OCI-LY1 (cell line): ENCODE results near the gene ESRP2.
A peak's percentile ranks its signal among the peaks of the same experiment; 100 is the strongest.

Experiments
- H2AFZ ChIP-seq: fragments of 200-600 bp; sonication (generic), shearing (Covaris generic); 2 replicates; pipeline ENCODE4 v1.6.0; 2014; ENCODE audit warnings: antibody characterized with exemption, mild to moderate bottlenecking, low read length
- H3F3A ChIP-seq: fragments of 200-600 bp; sonication (generic), shearing (Covaris generic); 2 replicates; pipeline ENCODE4 v1.6.0; 2014; ENCODE audit warnings: mild to moderate bottlenecking, antibody characterized with exemption, low read length, moderate library complexity; ENCODE audit not compliant: insufficient read depth
- H3K27ac ChIP-seq: fragments of 200-600 bp; sonication (generic); 2 replicates; pipeline ENCODE4 v1.5.1; 2014; ENCODE audit warnings: low read length, mixed run types, mild to moderate bottlenecking, low read depth; ENCODE audit not compliant: poor library complexity, severe bottlenecking
- H3K27me3 ChIP-seq: fragments of 200-600 bp; sonication (generic); 2 replicates; pipeline ENCODE4 v1.6.0; 2014; ENCODE audit warnings: antibody characterized with exemption, mild to moderate bottlenecking, low read length, moderate library complexity; ENCODE audit not compliant: insufficient read depth
- H3K36me3 ChIP-seq: fragments of 200-600 bp; sonication (generic); 2 replicates; pipeline ENCODE4 v1.6.1; 2014; ENCODE audit warnings: mild to moderate bottlenecking, antibody characterized with exemption, low read length, moderate library complexity, mixed read lengths; ENCODE audit not compliant: insufficient read depth
- H3K4me1 ChIP-seq: fragments of 200-600 bp; sonication (generic); 2 replicates; pipeline ENCODE4 v1.5.1; 2014; ENCODE audit warnings: mild to moderate bottlenecking, low read length, moderate library complexity; ENCODE audit not compliant: insufficient read depth, severe bottlenecking
- H3K4me2 ChIP-seq: fragments of 200-600 bp; sonication (generic), shearing (Covaris generic); 2 replicates; pipeline ENCODE4 v1.6.1; 2014; ENCODE audit warnings: low read length
- H3K4me3 ChIP-seq: fragments of 200-600 bp; sonication (generic); 2 replicates; pipeline ENCODE4 v1.5.1; 2014; ENCODE audit warnings: low read length, low read depth, mild to moderate bottlenecking, mixed read lengths; ENCODE audit not compliant: poor library complexity, severe bottlenecking
- H3K79me2 ChIP-seq: fragments of 200-600 bp; shearing (Covaris generic); 2 replicates; pipeline ENCODE4 v1.6.1; 2016; ENCODE audit warnings: mixed run types, low read length, mixed read lengths; ENCODE audit not compliant: insufficient read depth
- H3K9ac ChIP-seq: fragments of 200-600 bp; sonication (generic), shearing (Covaris generic); 2 replicates; pipeline ENCODE4 v1.6.1; 2014; ENCODE audit warnings: mild to moderate bottlenecking, low read length, mixed read lengths
- H3K9me2 ChIP-seq: fragments of 200-600 bp; sonication (generic), shearing (Covaris generic); 2 replicates; pipeline ENCODE4 v1.6.1; 2014; ENCODE audit warnings: low read depth, mild to moderate bottlenecking, low read length, mixed read lengths
- H3K9me3 ChIP-seq: fragments of 200-600 bp; shearing (Covaris generic); 2 replicates; pipeline ENCODE4 v1.6.1; 2014; ENCODE audit warnings: low read length, mixed read lengths
- H4K20me1 ChIP-seq: fragments of 200-600 bp; sonication (generic), shearing (Covaris generic); 2 replicates; pipeline ENCODE4 v1.6.0; 2016; ENCODE audit warnings: mild to moderate bottlenecking, low read length; ENCODE audit not compliant: insufficient read depth
- EZH2 ChIP-seq: fragments of 200-600 bp; sonication (generic), shearing (Covaris generic); IDR thresholded peaks from 2 replicates; pipeline ENCODE4 v1.8.0; 2017; ENCODE audit warnings: borderline replicate concordance, mixed run types, mild to moderate bottlenecking, antibody characterized with exemption, low read length, moderate library complexity, mixed read lengths
- TF ChIP-seq, protein P1 (sequence below): fragments of 200-600 bp; sonication (generic), shearing (Covaris generic); IDR thresholded peaks from 2 replicates; pipeline ENCODE4 v1.5.1; 2017; ENCODE audit warnings: mild to moderate bottlenecking, antibody characterized with exemption, low read length, moderate library complexity, mixed read lengths

ESRP2 gene

DNA sequence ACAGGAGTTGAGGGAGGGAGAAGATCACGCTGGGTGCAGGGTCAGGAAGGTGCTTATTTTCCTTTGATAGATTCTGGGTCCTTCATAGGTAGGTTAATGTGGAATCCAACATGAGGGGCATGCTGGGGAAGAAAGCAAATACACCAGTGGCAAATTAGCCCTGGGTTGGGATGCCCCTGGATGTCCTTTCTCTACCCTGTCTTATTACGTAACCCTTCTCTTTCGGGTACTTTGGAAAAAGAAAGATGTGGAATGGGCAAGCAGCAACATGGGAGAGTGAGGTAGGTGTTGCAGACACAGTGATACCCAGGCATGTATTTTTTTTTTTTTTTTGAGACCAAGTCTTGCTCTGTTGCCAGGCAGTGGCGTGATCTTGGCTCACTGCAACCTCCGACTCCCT is 37.5 kb upstream of the ESRP2 start:
- Histone ChIP-seq H3F3A (peaks cover 6% of the 10 kb centered on the region; the same call in 1 of the 2 replicates), H3K9me2 (no peaks in the 10 kb centered on the region), H3K4me3 (peak overlapping the region; percentile 9), H3K4me2 (peak overlapping the region; percentile 28; the same call in 1 of the 2 replicates), H3K27me3 (no peaks in the 10 kb centered on the region), H2AFZ (no peak overlapping the region), H3K4me1 (peaks cover 71% of the 10 kb centered on the region), H3K36me3 (peaks cover 29% of the 10 kb centered on the region), H3K9me3 (no peaks in the 10 kb centered on the region), H4K20me1 (no peaks in the 10 kb centered on the region), H3K9ac (peak overlapping the region; percentile 43; the same call in 1 of the 2 replicates), H3K27ac (peak overlapping the region; percentile 98), H3K79me2 (peaks cover 21% of the 10 kb centered on the region)
- no peak for TF ChIP-seq EZH2
- TF ChIP-seq, protein P1, sequence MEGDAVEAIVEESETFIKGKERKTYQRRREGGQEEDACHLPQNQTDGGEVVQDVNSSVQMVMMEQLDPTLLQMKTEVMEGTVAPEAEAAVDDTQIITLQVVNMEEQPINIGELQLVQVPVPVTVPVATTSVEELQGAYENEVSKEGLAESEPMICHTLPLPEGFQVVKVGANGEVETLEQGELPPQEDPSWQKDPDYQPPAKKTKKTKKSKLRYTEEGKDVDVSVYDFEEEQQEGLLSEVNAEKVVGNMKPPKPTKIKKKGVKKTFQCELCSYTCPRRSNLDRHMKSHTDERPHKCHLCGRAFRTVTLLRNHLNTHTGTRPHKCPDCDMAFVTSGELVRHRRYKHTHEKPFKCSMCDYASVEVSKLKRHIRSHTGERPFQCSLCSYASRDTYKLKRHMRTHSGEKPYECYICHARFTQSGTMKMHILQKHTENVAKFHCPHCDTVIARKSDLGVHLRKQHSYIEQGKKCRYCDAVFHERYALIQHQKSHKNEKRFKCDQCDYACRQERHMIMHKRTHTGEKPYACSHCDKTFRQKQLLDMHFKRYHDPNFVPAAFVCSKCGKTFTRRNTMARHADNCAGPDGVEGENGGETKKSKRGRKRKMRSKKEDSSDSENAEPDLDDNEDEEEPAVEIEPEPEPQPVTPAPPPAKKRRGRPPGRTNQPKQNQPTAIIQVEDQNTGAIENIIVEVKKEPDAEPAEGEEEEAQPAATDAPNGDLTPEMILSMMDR: no peak

DNA sequence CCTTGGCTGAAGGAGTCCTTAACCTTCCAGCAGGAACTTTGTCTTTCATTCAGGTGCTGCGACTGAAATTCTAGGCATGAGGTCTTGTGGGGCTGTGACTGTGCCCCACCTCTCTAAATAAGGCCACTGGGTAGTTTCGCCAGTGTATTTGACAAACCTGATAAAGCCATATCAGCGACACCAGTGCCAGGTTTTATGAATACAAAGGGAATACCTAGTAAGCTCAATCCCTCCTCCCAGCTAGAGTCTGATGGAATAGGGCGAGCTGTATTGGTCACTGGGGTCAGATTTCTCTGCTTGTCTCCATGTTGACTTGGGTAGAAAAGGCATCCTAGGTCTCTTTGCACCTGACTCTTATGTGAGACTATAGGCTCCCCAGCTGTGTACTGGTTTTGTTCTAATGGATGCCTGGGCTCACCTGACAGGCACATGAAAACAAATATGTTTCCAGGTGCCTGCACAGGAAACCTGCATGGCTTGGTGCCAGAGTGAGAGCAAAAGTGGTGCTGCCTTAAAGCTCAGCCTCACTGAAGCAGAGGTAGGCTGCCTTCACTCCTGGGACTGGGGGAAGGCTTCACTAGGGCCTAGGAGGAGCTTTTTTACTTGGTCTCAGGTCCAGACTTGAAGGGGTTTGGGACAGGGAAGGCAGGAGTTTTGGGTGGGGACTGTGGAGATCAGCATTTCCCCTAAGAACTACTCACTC is 36.7 kb upstream of the ESRP2 start:
- Histone ChIP-seq H3K4me2 (peak overlapping the region; percentile 28; the same call in 1 of the 2 replicates), H3F3A (peaks cover 6% of the 10 kb centered on the region; the same call in 1 of the 2 replicates), H3K4me1 (peaks cover 79% of the 10 kb centered on the region), H2AFZ (no peak overlapping the region), H3K27me3 (no peaks in the 10 kb centered on the region), H3K9me3 (no peaks in the 10 kb centered on the region), H3K27ac (peak overlapping the region; percentile 98), H3K9me2 (no peaks in the 10 kb centered on the region), H3K79me2 (peaks cover 29% of the 10 kb centered on the region), H3K4me3 (peak overlapping the region; percentile 10), H4K20me1 (no peaks in the 10 kb centered on the region), H3K36me3 (peaks cover 36% of the 10 kb centered on the region), H3K9ac (peak overlapping the region; percentile 43; the same call in 1 of the 2 replicates)
- TF ChIP-seq EZH2: no peak
- TF ChIP-seq, protein P1: no peak

DNA sequence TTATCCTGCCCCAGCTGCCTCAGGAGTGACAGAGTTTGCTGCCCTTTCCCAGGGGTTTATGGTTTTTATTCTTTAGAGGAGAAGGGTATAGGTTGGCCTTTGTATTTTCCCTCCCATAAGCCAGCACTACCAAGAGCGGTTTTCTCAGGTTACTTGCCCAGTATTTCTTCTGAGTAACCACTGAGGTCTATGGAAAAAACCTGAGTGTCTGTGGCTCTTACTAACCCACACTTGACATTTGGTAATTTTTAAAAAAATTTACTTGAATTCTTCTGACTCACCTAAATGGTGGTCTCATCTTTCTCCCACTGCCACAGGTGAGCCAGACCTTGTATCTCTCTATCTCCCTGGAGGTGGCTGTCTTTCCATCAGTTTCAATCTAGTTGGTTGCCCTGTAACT is 34.4 kb upstream of the ESRP2 start:
- no peak for TF ChIP-seq EZH2
- TF ChIP-seq, protein P1: no peak
- Histone ChIP-seq H3K4me1 (peaks cover 85% of the 10 kb centered on the region), H2AFZ (no peak overlapping the region), H3K9me2 (no peaks in the 10 kb centered on the region), H3K27ac (peak overlapping the region; percentile 98), H3K4me3 (no peak overlapping the region), H3K27me3 (no peaks in the 10 kb centered on the region), H3K79me2 (peaks cover 46% of the 10 kb centered on the region), H3K36me3 (peaks cover 33% of the 10 kb centered on the region), H3K9me3 (no peaks in the 10 kb centered on the region), H3F3A (no peaks in the 10 kb centered on the region), H3K4me2 (no peak overlapping the region), H4K20me1 (no peaks in the 10 kb centered on the region), H3K9ac (no peak overlapping the region)
